Ectodermal cell (in vitro differentiated cells): Measurements from ENCODE around the gene KDM1B.

Experiments
- H3K27ac ChIP-seq: 2 replicates; pipeline ENCODE4 v1.7.0; 2013; ENCODE audit warnings: mild to moderate bottlenecking, low read depth, low read length; ENCODE audit not compliant: insufficient read depth, poor library complexity, severe bottlenecking
- H3K27me3 ChIP-seq: 2 replicates; pipeline ENCODE4 v1.7.0; 2013; ENCODE audit warnings: mild to moderate bottlenecking, low read length; ENCODE audit not compliant: insufficient read depth, control insufficient read depth, poor library complexity, severe bottlenecking
- H3K36me3 ChIP-seq: one replicate; pipeline ENCODE4 v1.7.0; 2013; ENCODE audit warnings: low read length; ENCODE audit not compliant: control insufficient read depth, insufficient read depth
- H3K4me1 ChIP-seq: one replicate; pipeline ENCODE4 v1.7.0; 2013; ENCODE audit warnings: low read length; ENCODE audit not compliant: control insufficient read depth, insufficient read depth
- H3K4me3 ChIP-seq: 2 replicates; pipeline ENCODE4 v1.7.0; 2013; ENCODE audit warnings: low read depth, low read length, control low read depth; ENCODE audit not compliant: insufficient read depth
- H3K9me3 ChIP-seq: 2 replicates; pipeline ENCODE4 v1.7.0; 2013; ENCODE audit warnings: mild to moderate bottlenecking, low read length, moderate library complexity; ENCODE audit not compliant: control insufficient read depth
- WGBS, 2 experiments: methylation state at CpG; one replicate each; pipeline ENCODE4 v1.1.7; 2013; ENCODE audit warnings: missing lambda C conversion rate in 2 of 2; 5-methylcytosine and 5-hydroxymethylcytosine counted together

The KDM1B gene

DNA sequence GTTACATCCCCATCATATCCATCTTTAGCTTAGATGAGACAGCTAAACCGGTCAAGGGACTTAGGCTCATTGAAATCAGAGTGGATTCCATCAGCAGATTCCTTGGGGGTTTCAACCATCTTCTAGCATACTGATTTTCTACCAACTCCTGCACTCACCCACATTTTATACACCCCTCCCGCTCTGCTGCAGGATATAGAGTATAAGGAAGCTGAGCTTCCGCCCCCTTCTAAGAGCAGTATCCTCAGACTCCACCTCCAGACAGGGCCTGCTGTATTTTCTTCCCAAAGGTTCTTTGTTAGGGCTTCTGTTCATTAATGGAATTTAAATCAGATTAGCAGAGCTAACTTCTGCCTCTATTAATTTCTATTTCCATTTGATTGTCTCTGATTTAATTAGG, 22.9 kb upstream of the KDM1B start:
- WGBS, 2 experiments = 92 to 100% methylated on average over 1 to 3 of the region's 3 CpGs
- H3K4me3 ChIP-seq = no peak overlapping the region
- no peaks in the 10 kb centered on the region for H3K36me3 ChIP-seq

DNA sequence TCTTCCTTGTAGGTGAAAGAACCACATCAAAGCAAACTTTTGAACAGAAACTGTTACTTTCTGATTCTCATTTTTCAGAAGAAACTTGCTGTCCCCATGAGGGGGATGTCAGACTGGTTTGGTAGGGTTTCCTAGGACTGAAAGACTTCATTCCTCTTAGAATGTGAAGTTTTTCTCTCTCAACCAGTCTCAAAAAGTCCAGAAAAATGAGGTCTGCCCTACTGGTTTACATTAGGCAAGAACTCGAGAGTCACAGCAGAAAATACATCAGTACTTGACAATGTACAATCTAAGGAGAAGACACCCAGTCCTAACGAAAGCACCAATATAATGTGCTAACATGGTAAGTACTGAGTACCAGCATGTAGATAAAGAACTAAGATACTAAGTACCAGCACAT, 20.1 kb upstream of the KDM1B start:
- no peaks in the 10 kb centered on the region for H3K9me3 ChIP-seq
- H3K36me3 ChIP-seq = peaks cover 5% of the 10 kb centered on the region
- no peak overlapping the region for H3K27ac ChIP-seq
- 93 to 100% methylated on average over 2 of the region's 2 CpGs for WGBS, 2 experiments
- no peaks in the 10 kb centered on the region for H3K27me3 ChIP-seq
- no peak overlapping the region for H3K4me3 ChIP-seq
- no peaks in the 10 kb centered on the region for H3K4me1 ChIP-seq

More for the DNA sequence above, 22.9 kb upstream of the KDM1B start:
- Histone ChIP-seq H3K4me1 (no peaks in the 10 kb centered on the region), H3K9me3 (no peaks in the 10 kb centered on the region), H3K27me3 (no peaks in the 10 kb centered on the region), H3K27ac (no peak overlapping the region)

DNA sequence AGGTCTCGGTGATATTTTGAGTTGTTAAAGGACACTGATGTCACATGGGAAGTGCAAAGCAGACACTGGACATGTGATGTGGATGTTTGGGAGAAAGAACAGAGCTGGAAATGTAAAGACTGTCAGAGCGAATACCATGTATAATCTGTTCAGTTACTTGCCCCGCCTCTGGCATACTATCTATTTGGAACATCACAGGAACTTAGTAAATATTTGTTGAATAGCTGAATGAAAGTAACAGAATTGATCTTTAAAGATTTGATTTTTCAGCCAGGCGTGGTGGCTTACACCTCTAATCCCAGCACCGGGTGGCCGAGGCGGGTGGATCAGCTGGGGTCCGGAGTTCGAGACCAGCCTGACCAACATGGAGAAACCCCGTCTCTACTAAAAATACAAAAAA, 19.0 kb upstream of the KDM1B start:
- Histone ChIP-seq H3K27ac (no peak overlapping the region), H3K27me3 (no peaks in the 10 kb centered on the region), H3K36me3 (peaks cover 5% of the 10 kb centered on the region), H3K9me3 (no peaks in the 10 kb centered on the region), H3K4me3 (no peak overlapping the region), H3K4me1 (no peaks in the 10 kb centered on the region)
- 95 to 98% methylated on average over 10 of the region's 10 CpGs for WGBS, 2 experiments

DNA sequence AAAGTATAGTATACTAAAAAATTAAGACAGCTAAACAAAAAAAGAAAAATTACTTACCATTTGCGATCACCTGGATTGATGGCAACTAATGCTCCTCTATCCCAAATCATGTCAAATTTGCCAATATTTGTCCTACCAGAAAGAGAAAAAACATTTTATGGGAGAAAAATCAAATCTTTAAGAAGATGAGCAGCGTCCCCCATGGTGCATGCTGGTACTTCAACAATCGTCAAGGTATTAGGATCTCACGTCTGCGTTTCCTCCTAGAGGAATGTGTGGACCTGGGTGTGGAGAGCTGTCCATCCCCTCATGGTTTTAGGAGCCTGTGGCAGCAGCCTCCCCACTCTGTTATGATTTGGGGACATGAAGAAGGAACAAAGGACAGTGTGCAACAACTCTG, 16.3 kb upstream of the KDM1B start:
- H3K9me3 ChIP-seq = no peaks in the 10 kb centered on the region
- no peak overlapping the region for H3K27ac ChIP-seq
- H3K27me3 ChIP-seq = no peaks in the 10 kb centered on the region
- peaks cover 5% of the 10 kb centered on the region for H3K36me3 ChIP-seq
- no peak overlapping the region for H3K4me3 ChIP-seq
- WGBS, 2 experiments = 87 to 94% methylated on average over 5 of the region's 5 CpGs
- H3K4me1 ChIP-seq = no peaks in the 10 kb centered on the region

DNA sequence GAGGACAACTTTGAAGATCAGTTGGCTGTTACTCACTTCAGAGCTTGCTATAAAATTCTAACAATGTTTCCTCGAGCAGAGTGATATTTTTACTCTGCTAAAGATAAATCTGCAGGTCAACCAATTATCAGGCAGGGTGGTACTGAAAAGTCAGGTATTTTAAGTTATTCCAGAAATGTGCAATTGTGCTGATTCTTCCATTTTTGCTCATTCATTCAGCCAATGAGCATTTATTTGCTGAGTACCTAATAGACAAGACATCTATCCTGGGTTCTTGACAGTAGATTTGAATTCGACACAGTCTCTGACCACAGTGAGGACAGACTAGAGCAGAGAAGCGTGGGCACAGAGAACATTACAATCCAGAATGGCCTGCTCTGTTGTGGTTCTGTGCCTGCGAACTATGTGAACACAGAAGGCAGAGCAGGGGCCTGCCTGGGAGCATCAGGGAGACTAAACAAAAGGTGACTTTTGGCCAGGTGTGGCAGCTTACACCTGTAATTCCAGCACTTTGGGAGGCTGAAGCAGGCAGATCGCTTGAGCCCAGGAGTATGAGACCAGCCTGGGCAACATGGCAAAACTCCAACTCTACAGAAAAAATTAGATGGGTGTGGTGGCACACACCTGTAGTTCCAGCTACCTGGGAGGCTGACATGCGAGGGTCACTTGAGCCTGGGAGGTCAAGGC, 15.1 kb upstream of the KDM1B start:
- Histone ChIP-seq H3K9me3 (no peaks in the 10 kb centered on the region), H3K27me3 (no peaks in the 10 kb centered on the region), H3K4me1 (no peaks in the 10 kb centered on the region), H3K4me3 (no peak overlapping the region), H3K36me3 (peaks cover 5% of the 10 kb centered on the region), H3K27ac (no peak overlapping the region)
- WGBS, 2 experiments = 93 to 95% methylated on average over 6 of the region's 6 CpGs

DNA sequence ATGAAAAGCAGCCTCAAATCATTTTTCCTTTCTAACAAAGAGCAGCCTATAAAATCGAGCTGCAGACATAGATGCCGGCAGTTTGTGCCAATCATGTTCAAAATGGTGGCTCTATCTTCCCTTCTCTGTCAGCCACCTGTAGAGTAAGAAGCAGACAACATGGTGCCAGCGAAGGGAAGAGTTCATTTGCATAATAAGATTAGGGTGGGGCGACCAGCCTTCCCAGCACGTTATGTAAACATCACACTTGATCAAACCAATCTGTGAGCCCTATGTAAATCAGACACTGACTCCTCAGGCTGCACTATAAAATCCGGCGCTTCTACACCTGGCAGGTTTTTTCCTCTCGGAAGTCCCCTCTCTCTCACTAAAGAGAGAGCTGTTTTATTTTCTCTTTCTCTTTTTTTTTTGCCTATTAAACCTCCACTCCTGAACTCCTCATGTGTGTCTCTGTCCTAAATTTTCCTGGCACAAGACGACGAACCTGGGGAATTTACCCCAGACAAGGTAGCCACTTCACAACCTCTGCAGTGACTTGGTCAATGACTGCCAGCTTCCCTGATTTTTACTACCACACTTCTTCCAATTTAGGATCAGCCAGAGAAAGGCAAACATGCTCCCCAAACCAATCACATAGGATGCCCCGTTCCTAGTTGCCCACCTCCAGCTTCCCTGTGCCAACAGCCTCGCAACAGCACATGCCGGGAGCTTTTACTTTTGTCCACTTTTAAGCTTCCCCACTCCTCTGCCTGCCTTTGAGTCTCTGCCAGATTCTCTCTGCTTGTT, 13.2 kb upstream of the KDM1B start:
- H3K27me3 ChIP-seq = no peaks in the 10 kb centered on the region
- no peaks in the 10 kb centered on the region for H3K9me3 ChIP-seq
- 79 to 81% methylated on average over 13 of the region's 13 CpGs for WGBS, 2 experiments
- H3K36me3 ChIP-seq = peaks cover 5% of the 10 kb centered on the region
- H3K4me3 ChIP-seq = no peak overlapping the region
- no peaks in the 10 kb centered on the region for H3K4me1 ChIP-seq
- no peak overlapping the region for H3K27ac ChIP-seq

DNA sequence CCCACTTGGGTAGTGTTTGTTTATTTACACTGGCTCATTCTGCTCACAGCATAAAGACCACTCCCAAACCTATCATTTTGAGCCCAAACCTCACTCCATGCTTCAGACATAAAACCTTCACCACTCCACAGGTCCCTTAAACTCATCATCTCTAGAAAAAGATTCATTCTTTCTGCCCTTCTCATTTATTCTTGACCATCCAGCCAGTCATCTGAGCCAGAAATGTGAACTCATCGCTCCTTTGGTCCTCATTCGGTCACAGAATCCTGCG, 12.7 kb upstream of the KDM1B start:
- no peaks in the 10 kb centered on the region for H3K4me1 ChIP-seq
- H3K27me3 ChIP-seq = no peaks in the 10 kb centered on the region
- WGBS, 2 experiments = 94 to 96% methylated on average over 3 of the region's 3 CpGs
- no peak overlapping the region for H3K27ac ChIP-seq
- no peaks in the 10 kb centered on the region for H3K9me3 ChIP-seq
- H3K4me3 ChIP-seq = no peak overlapping the region
- H3K36me3 ChIP-seq = peaks cover 5% of the 10 kb centered on the region

DNA sequence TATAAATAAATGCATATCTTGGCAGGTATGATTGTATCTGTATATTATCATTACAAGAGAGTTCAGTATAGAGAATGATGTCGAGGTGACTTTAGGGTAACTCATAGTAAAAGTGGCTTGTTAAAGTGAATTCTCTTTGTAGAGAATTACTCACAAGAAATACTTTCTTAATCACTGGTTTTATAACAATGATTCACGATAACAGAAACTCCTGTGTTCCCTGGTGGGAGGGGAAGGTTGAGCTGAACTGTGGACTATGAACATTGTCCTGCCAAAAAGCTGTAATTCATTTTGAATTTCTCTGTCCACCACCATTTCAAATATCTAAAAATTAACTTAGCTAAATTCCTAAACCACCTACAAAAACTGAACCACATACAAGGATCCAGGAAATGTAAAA, 8.1 kb upstream of the KDM1B start:
- H3K27ac ChIP-seq = no peak overlapping the region
- no peaks in the 10 kb centered on the region for H3K36me3 ChIP-seq
- WGBS, 2 experiments = 97 to 100% methylated on average over 2 of the region's 2 CpGs
- H3K4me1 ChIP-seq = no peaks in the 10 kb centered on the region
- no peaks in the 10 kb centered on the region for H3K9me3 ChIP-seq
- no peaks in the 10 kb centered on the region for H3K27me3 ChIP-seq
- H3K4me3 ChIP-seq = no peak overlapping the region

DNA sequence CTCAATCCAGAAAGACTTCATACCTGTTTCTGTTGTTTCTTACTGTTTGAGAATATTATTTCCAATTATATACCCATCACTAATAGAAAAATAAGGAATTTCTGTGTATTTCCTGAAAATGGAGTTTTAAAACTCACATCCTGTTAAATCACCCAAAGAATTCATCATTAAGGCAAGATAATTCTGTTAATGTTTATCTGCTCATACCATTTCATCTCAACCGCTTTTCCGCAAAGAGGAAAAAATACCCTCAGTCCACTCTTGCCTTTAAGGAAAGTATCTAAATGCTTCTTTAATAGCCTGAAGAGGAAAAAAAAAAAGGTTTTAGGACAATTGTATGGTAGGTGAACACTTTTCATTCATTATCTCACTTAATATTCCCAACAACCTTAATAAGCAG, 7.6 kb upstream of the KDM1B start:
- Histone ChIP-seq H3K27ac (no peak overlapping the region), H3K4me3 (no peak overlapping the region), H3K9me3 (no peaks in the 10 kb centered on the region), H3K4me1 (no peaks in the 10 kb centered on the region), H3K27me3 (no peaks in the 10 kb centered on the region), H3K36me3 (no peaks in the 10 kb centered on the region)
- 85% methylated on average over 2 of the region's 2 CpGs; no CpG with 5 or more reads in 1 of the 2 experiments for WGBS, 2 experiments

DNA sequence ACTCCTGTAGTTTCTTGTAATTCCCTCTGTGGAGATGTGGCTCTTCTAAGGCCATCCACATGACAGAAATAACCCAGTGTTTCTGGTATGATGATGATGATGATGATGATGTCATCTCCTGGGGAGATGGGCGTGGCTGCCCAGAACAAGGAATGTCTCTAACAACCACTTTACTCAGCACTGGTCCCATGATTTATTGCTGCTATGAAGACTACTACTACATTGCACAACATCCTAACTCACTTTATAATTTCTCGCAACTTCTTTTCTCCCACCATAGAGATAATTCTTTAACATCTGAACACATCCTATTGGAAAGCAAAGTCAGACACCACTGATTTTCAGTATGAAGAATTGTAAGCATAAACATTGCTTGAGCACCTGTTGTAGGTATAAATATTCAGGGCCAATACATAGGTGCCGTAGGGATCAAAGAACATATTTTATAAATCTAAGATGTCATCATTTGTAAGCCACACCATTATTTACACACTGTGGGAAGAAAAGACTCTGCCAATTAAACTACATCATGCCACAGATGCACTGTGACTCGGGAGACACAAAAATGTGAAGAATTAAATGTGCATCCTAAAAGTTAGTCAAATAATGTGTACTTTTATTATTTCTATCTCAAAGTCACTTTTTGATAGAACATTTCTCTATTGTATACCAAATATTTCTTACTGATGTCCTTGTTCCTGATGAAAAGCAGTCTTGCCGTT, 6.8 kb upstream of the KDM1B start:
- H3K4me1 ChIP-seq = no peaks in the 10 kb centered on the region

More for the DNA sequence above, 6.8 kb upstream of the KDM1B start:
- no peaks in the 10 kb centered on the region for H3K36me3 ChIP-seq
- H3K4me3 ChIP-seq = no peak overlapping the region
- WGBS, 2 experiments = 90 to 95% methylated on average over 4 of the region's 5 CpGs
- H3K9me3 ChIP-seq = no peaks in the 10 kb centered on the region
- no peaks in the 10 kb centered on the region for H3K27me3 ChIP-seq
- H3K27ac ChIP-seq = no peak overlapping the region
